ENCODE data around the gene IGLL1. TPM values are rescaled to one million over a fixed set of nuclear protein-coding genes. Genes with fewer than 3 reads are reported as not detected.
A peak's percentile ranks its signal among the peaks of the same experiment; 100 is the strongest.

Gene IGLL1
- total and polyA plus RNA-seq, 12 donors: 0.17 to 0.48 TPM; not detected in 10

DNA sequence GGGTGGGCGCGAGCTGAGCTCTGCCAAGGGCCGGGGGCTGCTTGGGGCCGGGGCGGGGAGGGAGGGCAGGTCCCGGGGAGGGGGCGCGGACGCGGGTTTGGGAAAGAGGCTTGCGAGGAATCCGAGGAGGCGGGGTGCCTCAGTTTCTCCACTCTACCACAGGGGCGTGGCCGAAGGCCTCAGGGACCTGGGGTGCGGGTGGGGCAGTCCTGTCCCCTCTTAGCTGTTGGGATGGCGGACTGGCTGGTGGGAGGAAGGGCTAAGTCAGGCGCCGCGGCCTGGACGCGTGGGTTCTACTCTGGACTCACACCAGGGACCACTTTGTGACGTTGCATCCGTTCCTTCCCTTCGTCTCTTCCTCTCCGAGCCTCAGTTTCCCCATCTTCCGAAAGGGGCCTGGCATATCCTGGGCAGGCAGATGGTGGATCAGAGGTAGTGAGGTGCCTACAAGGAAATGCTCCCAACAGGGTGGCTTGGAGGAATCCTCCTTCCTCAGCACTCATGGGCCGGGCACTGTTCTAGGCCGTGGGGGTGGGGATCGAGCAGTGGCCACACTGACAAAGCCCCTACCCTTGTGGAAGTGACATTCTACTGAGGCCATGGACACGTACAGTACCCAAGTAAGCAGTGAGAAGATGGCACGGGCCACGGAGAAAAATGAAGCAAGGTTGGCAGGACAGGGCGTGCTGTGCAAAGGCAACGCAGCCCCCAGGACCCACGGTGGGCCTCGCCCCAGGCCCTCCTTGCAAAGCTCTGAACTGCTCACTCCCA lies 13.2 kb downstream of the IGLL1 start:
- intact Hi-C loops (cut with DNase I): no loop called here
- no peak for TF ChIP-seq POLR2A (IDR thresholded peaks at IDR 0.05)
- TF ChIP-seq, protein P1, sequence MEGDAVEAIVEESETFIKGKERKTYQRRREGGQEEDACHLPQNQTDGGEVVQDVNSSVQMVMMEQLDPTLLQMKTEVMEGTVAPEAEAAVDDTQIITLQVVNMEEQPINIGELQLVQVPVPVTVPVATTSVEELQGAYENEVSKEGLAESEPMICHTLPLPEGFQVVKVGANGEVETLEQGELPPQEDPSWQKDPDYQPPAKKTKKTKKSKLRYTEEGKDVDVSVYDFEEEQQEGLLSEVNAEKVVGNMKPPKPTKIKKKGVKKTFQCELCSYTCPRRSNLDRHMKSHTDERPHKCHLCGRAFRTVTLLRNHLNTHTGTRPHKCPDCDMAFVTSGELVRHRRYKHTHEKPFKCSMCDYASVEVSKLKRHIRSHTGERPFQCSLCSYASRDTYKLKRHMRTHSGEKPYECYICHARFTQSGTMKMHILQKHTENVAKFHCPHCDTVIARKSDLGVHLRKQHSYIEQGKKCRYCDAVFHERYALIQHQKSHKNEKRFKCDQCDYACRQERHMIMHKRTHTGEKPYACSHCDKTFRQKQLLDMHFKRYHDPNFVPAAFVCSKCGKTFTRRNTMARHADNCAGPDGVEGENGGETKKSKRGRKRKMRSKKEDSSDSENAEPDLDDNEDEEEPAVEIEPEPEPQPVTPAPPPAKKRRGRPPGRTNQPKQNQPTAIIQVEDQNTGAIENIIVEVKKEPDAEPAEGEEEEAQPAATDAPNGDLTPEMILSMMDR (IDR thresholded peaks at IDR 0.05): no peak
- DNase-seq: no peak
- H3K27ac ChIP-seq: no peak overlapping the region
- H3K4me1 ChIP-seq (replicated peaks in 1 of 2): peaks cover 0 to 14% of the 10 kb centered on the region in 2 donors
- WGBS, 4 donors: 66 to 89% (median 76%) methylated on average over 20 to 37 of the region's 37 CpGs
- H3K4me3 ChIP-seq: peak overlapping the region in 2 of 4 donors; percentile 26 to 65
- H3K9me3 ChIP-seq (replicated peaks in 1 of 3): no peaks in the 10 kb centered on the region
- no peaks in the 10 kb centered on the region for H3K36me3 ChIP-seq (replicated peaks in 1 of 2)
- no peaks in the 10 kb centered on the region for H3K27me3 ChIP-seq

DNA sequence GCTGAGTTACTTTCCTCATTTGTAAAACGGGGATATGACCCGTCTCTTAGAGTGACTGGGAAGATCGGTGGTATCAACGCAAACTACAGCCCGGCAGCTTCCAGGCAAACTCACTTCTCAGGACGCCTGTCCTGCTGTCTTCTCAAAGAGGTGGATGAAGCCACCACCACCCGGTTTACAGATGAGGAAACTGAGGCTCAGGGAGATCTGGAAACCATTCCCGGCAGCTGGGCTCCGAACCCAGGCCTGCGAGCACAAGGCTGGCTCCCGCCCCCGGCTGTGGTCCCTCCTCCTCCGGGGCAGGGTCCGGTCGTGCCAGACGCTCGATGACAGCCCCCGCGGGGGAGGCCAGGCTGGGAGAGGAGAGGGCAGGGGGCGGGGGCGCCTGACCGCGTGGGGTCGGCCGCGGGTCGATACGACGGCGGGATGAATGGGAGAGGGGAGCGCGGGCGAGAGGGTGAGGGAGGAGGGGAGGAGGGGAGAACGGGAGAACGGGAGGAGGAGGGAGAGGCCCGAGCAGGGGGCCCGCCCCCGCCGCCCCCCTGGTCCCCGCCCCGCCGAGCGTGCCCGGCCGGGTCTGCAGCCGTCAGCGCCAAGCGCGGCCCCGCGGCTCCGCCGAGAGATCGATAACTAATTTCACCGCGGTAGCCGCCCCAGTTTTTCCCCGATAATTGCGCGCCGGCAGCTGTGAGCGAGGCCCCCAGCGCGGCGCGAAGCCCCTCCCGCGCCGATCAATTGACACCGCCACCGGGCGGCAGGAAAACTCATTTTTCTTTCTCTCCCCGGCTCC lies 14.0 kb downstream of the IGLL1 start:
- peaks cover 0 to 14% of the 10 kb centered on the region in 2 donors for H3K4me1 ChIP-seq (replicated peaks in 1 of 2)
- H3K9me3 ChIP-seq (replicated peaks in 1 of 3): no peaks in the 10 kb centered on the region
- TF ChIP-seq POLR2A (IDR thresholded peaks at IDR 0.05): no peak
- TF ChIP-seq, protein P1 (IDR thresholded peaks at IDR 0.05): no peak
- H3K27me3 ChIP-seq: no peaks in the 10 kb centered on the region
- H3K36me3 ChIP-seq (replicated peaks in 1 of 2): no peaks in the 10 kb centered on the region
- DNase-seq: no peak
- intact Hi-C loops (cut with DNase I): no loop called here
- H3K27ac ChIP-seq: no peak overlapping the region
- 1 to 2% (median 2%) methylated on average over 30 to 73 of the region's 73 CpGs for WGBS, 4 donors
- H3K4me3 ChIP-seq: peak overlapping the region in 2 of 4 donors; percentile 26 to 65

GRCh38 chr22:23565305-23565914 lies 14.7 kb downstream of the IGLL1 start:
- Histone ChIP-seq H3K9me3 (replicated peaks in 1 of 3) (no peaks in the 10 kb centered on the region), H3K4me3 (peak overlapping the region in 1 of 4 donors; percentile 65), H3K4me1 (replicated peaks in 1 of 2) (peaks cover 0 to 14% of the 10 kb centered on the region in 2 donors), H3K36me3 (replicated peaks in 1 of 2) (no peaks in the 10 kb centered on the region), H3K27ac (no peak overlapping the region), H3K27me3 (no peaks in the 10 kb centered on the region)
- intact Hi-C loops (cut with DNase I): no loop called here
- 14 to 33% (median 25%) methylated on average over 10 to 11 of the region's 11 CpGs for WGBS, 4 donors
- TF ChIP-seq POLR2A (IDR thresholded peaks at IDR 0.05): no peak
- DNase-seq: no peak

DNA sequence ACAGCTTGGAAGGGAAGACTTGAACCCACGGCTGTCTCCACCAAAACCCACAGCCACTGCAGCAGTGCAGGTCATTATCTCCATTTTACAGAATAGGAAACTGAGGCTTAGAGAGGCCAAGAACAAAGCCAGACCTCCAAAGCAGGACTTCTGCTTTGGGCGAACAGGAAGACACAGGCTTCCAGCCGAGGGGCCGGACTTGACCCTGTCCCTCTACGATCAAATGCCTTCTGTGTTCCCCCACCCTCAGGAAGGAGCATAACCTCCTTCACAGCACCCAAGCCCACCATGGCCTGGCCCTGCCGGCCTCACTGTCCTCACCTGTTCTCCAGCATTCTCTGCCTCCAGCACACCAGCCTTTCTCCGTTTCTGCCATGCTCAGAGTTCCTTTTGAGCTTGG lies 15.8 kb downstream of the IGLL1 start:
- Histone ChIP-seq H3K27ac (no peak overlapping the region), H3K4me3 (no peak overlapping the region), H3K9me3 (replicated peaks in 1 of 3) (no peaks in the 10 kb centered on the region), H3K27me3 (no peaks in the 10 kb centered on the region), H3K36me3 (replicated peaks in 1 of 2) (no peaks in the 10 kb centered on the region), H3K4me1 (replicated peaks in 1 of 2) (peaks cover 0 to 14% of the 10 kb centered on the region in 2 donors)
- 83 to 87% (median 84%) methylated on average over 7 of the region's 7 CpGs for WGBS, 4 donors
- DNase-seq: no peak
- TF ChIP-seq, protein P1 (IDR thresholded peaks at IDR 0.05): no peak
- no peak for TF ChIP-seq POLR2A (IDR thresholded peaks at IDR 0.05)
- intact Hi-C loops (cut with DNase I): no loop called here

All from adrenal gland (tissue), 12 donors.